Measurements from ENCODE around the gene GPC6.

Gene GPC6

DNA sequence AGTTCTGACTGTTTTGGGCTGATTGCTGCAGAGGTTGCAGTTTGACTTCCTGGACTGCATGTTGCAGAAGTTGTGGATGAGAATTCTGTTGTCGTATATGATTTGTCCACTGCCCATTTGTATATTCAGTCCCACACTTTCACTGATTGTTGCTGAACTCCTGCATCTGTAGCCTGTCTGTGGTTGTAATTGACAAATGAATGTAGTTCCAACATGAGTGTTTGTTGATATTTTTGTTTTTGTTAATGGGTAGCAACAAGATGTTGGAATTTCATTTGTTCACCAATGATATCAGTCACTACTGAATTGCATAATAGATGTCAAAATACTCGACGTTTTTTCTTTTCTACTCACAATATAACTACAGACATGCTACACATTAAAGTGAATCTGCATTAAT lies 719.0 kb downstream of the GPC6 start:
- no peak overlapping the region for H2BK5ac ChIP-seq (ENCODE audit: low read length)
- H3K9ac ChIP-seq (ENCODE audit: low read depth, low read length, poor library complexity), result no peak overlapping the region
- H3K36me3 ChIP-seq (replicated peaks in 1 of 2; ENCODE audit: control insufficient read depth in 2 of 2, insufficient read depth in 2 of 2, low read length in 2 of 2), result no peaks in the 10 kb centered on the region
- no peak overlapping the region for H2BK15ac ChIP-seq (ENCODE audit: low read length)
- no peak overlapping the region for H3K14ac ChIP-seq (ENCODE audit: low read length)
- no peak overlapping the region for H3K4ac ChIP-seq (ENCODE audit: low read length)
- H2AFZ ChIP-seq (ENCODE audit: low read length), result no peak overlapping the region
- no peaks in the 10 kb centered on the region for H3K4me1 ChIP-seq (ENCODE audit: control insufficient read depth in 2 of 2, insufficient read depth in 1 of 2, low read depth in 1 of 2, low read length in 2 of 2)
- no peak overlapping the region for H2AK5ac ChIP-seq (ENCODE audit: low read depth, low read length)
- no peak overlapping the region for H4K91ac ChIP-seq (ENCODE audit: low read depth, low read length, poor library complexity)
- H2BK12ac ChIP-seq (ENCODE audit: low read length), result no peak overlapping the region
- DNase-seq (ENCODE audit: low spot score), result no peak
- no peaks in the 10 kb centered on the region for H3K79me1 ChIP-seq (ENCODE audit: low read depth, low read length)
- no CpG with 5 or more reads among the region's 3 CpGs for WGBS, 2 donors (ENCODE audit: extremely low coverage in 2 of 2, insufficient read length in 2 of 2, insufficient replicate concordance in 1 of 2)
- no peak overlapping the region for H2BK120ac ChIP-seq (ENCODE audit: low read depth, low read length)
- no peak overlapping the region for H3K18ac ChIP-seq (ENCODE audit: low read length)
- H3K23ac ChIP-seq (ENCODE audit: low read depth, low read length, poor library complexity), result no peak overlapping the region
- H3K4me2 ChIP-seq (ENCODE audit: insufficient read depth, low read length, poor library complexity, severe bottlenecking), result no peak overlapping the region
- H3K27ac ChIP-seq (replicated peaks; ENCODE audit: low read length), result no peak overlapping the region
- no peak overlapping the region for H3K4me3 ChIP-seq (ENCODE audit: low read length in 2 of 2)
- H3K27me3 ChIP-seq (ENCODE audit: control insufficient read depth in 3 of 3, insufficient read depth in 3 of 3, low read depth in 1 of 3, low read length in 3 of 3), result no peaks in the 10 kb centered on the region
- H3K9me3 ChIP-seq (replicated peaks in 1 of 2; ENCODE audit: control insufficient read depth in 2 of 2, insufficient read depth in 1 of 2, low read depth in 1 of 2, low read length in 2 of 2), result no peaks in the 10 kb centered on the region
- no peak overlapping the region for H4K8ac ChIP-seq (ENCODE audit: low read depth, low read length)

DNA sequence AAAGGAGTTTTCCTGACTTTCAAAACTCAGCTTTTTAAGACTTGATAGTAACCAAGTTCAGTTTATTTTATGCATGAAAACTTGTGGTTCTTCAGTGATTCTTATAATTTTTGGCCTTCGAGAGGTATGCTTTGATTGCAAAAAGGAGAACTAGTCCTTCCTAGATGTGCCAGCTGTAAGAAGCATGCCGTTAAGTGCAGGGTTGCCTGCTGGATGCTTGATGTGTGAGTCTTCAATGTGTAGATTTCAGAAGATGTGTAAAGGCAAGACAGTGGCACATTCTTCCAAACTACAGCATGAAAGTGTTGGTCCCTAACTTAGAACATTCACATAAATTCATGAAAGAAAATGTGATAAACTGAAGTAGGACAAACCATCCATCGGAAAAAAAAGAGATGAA lies 720.4 kb downstream of the GPC6 start:
- H3K4ac ChIP-seq (ENCODE audit: low read length), result no peak overlapping the region
- H3K4me2 ChIP-seq (ENCODE audit: insufficient read depth, low read length, poor library complexity, severe bottlenecking), result no peak overlapping the region
- no peaks in the 10 kb centered on the region for H3K27me3 ChIP-seq (ENCODE audit: control insufficient read depth in 3 of 3, insufficient read depth in 3 of 3, low read depth in 1 of 3, low read length in 3 of 3)
- H3K14ac ChIP-seq (ENCODE audit: low read length), result no peak overlapping the region
- no peak overlapping the region for H2BK12ac ChIP-seq (ENCODE audit: low read length)
- H2BK120ac ChIP-seq (ENCODE audit: low read depth, low read length), result no peak overlapping the region
- H2BK15ac ChIP-seq (ENCODE audit: low read length), result no peak overlapping the region
- no peak overlapping the region for H3K4me3 ChIP-seq (ENCODE audit: low read length in 2 of 2)
- no peak overlapping the region for H3K23ac ChIP-seq (ENCODE audit: low read depth, low read length, poor library complexity)
- no peak overlapping the region for H2AFZ ChIP-seq (ENCODE audit: low read length)
- H2AK5ac ChIP-seq (ENCODE audit: low read depth, low read length), result no peak overlapping the region
- no peaks in the 10 kb centered on the region for H3K4me1 ChIP-seq (ENCODE audit: control insufficient read depth in 2 of 2, insufficient read depth in 1 of 2, low read depth in 1 of 2, low read length in 2 of 2)
- H3K9ac ChIP-seq (ENCODE audit: low read depth, low read length, poor library complexity), result no peak overlapping the region
- no peak overlapping the region for H2BK5ac ChIP-seq (ENCODE audit: low read length)
- H3K27ac ChIP-seq (replicated peaks; ENCODE audit: low read length), result no peak overlapping the region
- H3K36me3 ChIP-seq (replicated peaks in 1 of 2; ENCODE audit: control insufficient read depth in 2 of 2, insufficient read depth in 2 of 2, low read length in 2 of 2), result no peaks in the 10 kb centered on the region
- H3K9me3 ChIP-seq (replicated peaks in 1 of 2; ENCODE audit: control insufficient read depth in 2 of 2, insufficient read depth in 1 of 2, low read depth in 1 of 2, low read length in 2 of 2), result no peaks in the 10 kb centered on the region
- no peaks in the 10 kb centered on the region for H3K79me1 ChIP-seq (ENCODE audit: low read depth, low read length)
- no CpG with 5 or more reads among the region's 3 CpGs for WGBS, 2 donors (ENCODE audit: extremely low coverage in 2 of 2, insufficient read length in 2 of 2, insufficient replicate concordance in 1 of 2)
- no peak for DNase-seq (ENCODE audit: low spot score)
- H4K91ac ChIP-seq (ENCODE audit: low read depth, low read length, poor library complexity), result no peak overlapping the region
- no peak overlapping the region for H4K8ac ChIP-seq (ENCODE audit: low read depth, low read length)
- no peak overlapping the region for H3K18ac ChIP-seq (ENCODE audit: low read length)

DNA sequence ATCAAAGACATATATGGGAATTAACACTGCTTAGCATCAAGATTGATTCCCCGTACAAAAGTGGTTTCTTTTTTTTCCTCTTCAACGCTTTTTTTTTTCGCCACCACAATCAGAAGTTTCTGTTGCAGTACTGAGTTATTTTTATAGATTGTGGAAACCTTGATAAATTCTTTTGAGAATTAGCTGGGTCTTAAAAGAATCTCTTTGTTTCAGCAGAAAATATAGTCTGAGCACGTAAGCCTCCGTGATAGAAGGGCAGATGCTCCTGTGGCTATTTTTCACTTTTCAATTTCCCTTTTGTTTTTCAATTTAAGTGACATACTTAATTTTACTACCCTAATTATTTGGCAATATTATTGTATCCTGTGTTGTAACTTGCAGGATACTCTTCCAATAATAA lies 721.0 kb downstream of the GPC6 start:
- no peak overlapping the region for H3K4ac ChIP-seq (ENCODE audit: low read length)
- no peak for DNase-seq (ENCODE audit: low spot score)
- no CpG with 5 or more reads among the region's 5 CpGs for WGBS, 2 donors (ENCODE audit: extremely low coverage in 2 of 2, insufficient read length in 2 of 2, insufficient replicate concordance in 1 of 2)

DNA sequence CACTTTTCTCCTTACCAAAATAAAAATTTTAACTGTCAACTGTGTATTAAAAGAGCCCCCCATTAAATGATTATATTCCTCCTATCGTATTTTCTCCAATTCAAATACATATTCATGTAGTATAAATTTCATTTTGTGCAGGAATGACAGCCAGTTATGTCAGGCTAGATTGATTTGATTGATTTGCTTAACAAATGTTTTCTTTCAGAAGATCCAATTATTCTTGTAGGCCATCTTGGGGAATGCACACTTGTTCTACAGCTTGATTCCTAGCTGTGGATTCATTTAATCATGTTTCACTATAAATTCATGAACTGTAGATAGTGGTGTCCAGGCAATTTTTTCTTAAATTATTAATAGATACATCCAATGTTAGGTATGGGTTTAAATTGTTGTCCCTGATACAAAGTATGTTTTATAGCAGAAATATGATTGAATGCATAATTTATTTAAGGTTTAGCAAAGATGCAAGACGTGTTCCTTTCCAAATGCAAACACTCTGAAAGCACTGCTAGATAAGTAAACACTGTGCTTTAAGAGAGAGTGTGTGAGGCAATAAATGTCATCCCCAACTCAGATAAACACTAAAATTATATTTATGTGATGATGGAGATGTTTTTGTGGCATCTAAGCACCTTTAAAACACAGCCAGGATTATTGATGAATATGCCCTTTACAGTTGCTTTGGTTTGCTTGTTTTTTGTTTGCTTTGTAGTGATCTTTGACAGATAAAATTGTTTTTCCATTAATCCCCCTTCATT lies 721.7 kb downstream of the GPC6 start:
- Histone ChIP-seq H2BK15ac (ENCODE audit: low read length) (no peak overlapping the region), H3K27ac (replicated peaks; ENCODE audit: low read length) (no peak overlapping the region), H2BK120ac (ENCODE audit: low read depth, low read length) (no peak overlapping the region), H3K4me2 (ENCODE audit: insufficient read depth, low read length, poor library complexity, severe bottlenecking) (no peak overlapping the region), H3K36me3 (replicated peaks in 1 of 2; ENCODE audit: control insufficient read depth in 2 of 2, insufficient read depth in 2 of 2, low read length in 2 of 2) (no peaks in the 10 kb centered on the region), H3K14ac (ENCODE audit: low read length) (no peak overlapping the region), H2BK12ac (ENCODE audit: low read length) (no peak overlapping the region), H3K4me1 (ENCODE audit: control insufficient read depth in 2 of 2, insufficient read depth in 1 of 2, low read depth in 1 of 2, low read length in 2 of 2) (no peaks in the 10 kb centered on the region), H3K9me3 (replicated peaks in 1 of 2; ENCODE audit: control insufficient read depth in 2 of 2, insufficient read depth in 1 of 2, low read depth in 1 of 2, low read length in 2 of 2) (no peaks in the 10 kb centered on the region), H3K23ac (ENCODE audit: low read depth, low read length, poor library complexity) (no peak overlapping the region), H3K79me1 (ENCODE audit: low read depth, low read length) (no peaks in the 10 kb centered on the region), H3K4ac (ENCODE audit: low read length) (no peak overlapping the region), H3K9ac (ENCODE audit: low read depth, low read length, poor library complexity) (no peak overlapping the region), H3K18ac (ENCODE audit: low read length) (no peak overlapping the region), H3K4me3 (ENCODE audit: low read length in 2 of 2) (no peak overlapping the region), H3K27me3 (ENCODE audit: control insufficient read depth in 3 of 3, insufficient read depth in 3 of 3, low read depth in 1 of 3, low read length in 3 of 3) (no peaks in the 10 kb centered on the region), H4K8ac (ENCODE audit: low read depth, low read length) (no peak overlapping the region), H2AK5ac (ENCODE audit: low read depth, low read length) (no peak overlapping the region), H2AFZ (ENCODE audit: low read length) (no peak overlapping the region), H2BK5ac (ENCODE audit: low read length) (no peak overlapping the region), H4K91ac (ENCODE audit: low read depth, low read length, poor library complexity) (no peak overlapping the region)
- WGBS, 2 donors (ENCODE audit: extremely low coverage in 2 of 2, insufficient read length in 2 of 2, insufficient replicate concordance in 1 of 2), result no CpG with 5 or more reads among the region's 2 CpGs
- no peak for DNase-seq (ENCODE audit: low spot score)

More for the DNA sequence above, 721.0 kb downstream of the GPC6 start:
- Histone ChIP-seq H2BK12ac (ENCODE audit: low read length) (no peak overlapping the region), H3K27ac (replicated peaks; ENCODE audit: low read length) (no peak overlapping the region), H3K4me2 (ENCODE audit: insufficient read depth, low read length, poor library complexity, severe bottlenecking) (no peak overlapping the region), H2AK5ac (ENCODE audit: low read depth, low read length) (no peak overlapping the region), H3K14ac (ENCODE audit: low read length) (no peak overlapping the region), H2BK120ac (ENCODE audit: low read depth, low read length) (no peak overlapping the region), H3K4me1 (ENCODE audit: control insufficient read depth in 2 of 2, insufficient read depth in 1 of 2, low read depth in 1 of 2, low read length in 2 of 2) (no peaks in the 10 kb centered on the region), H3K27me3 (ENCODE audit: control insufficient read depth in 3 of 3, insufficient read depth in 3 of 3, low read depth in 1 of 3, low read length in 3 of 3) (no peaks in the 10 kb centered on the region), H2BK15ac (ENCODE audit: low read length) (no peak overlapping the region), H3K9me3 (replicated peaks in 1 of 2; ENCODE audit: control insufficient read depth in 2 of 2, insufficient read depth in 1 of 2, low read depth in 1 of 2, low read length in 2 of 2) (no peaks in the 10 kb centered on the region), H3K4me3 (ENCODE audit: low read length in 2 of 2) (no peak overlapping the region), H3K9ac (ENCODE audit: low read depth, low read length, poor library complexity) (no peak overlapping the region), H4K8ac (ENCODE audit: low read depth, low read length) (no peak overlapping the region), H2AFZ (ENCODE audit: low read length) (no peak overlapping the region), H2BK5ac (ENCODE audit: low read length) (no peak overlapping the region), H3K23ac (ENCODE audit: low read depth, low read length, poor library complexity) (no peak overlapping the region), H3K36me3 (replicated peaks in 1 of 2; ENCODE audit: control insufficient read depth in 2 of 2, insufficient read depth in 2 of 2, low read length in 2 of 2) (no peaks in the 10 kb centered on the region), H3K18ac (ENCODE audit: low read length) (no peak overlapping the region), H3K79me1 (ENCODE audit: low read depth, low read length) (no peaks in the 10 kb centered on the region), H4K91ac (ENCODE audit: low read depth, low read length, poor library complexity) (no peak overlapping the region)

All from neuronal stem cell (in vitro differentiated cells).